Common myeloid progenitor, CD34-positive (primary cell): ENCODE results near the gene DNAJC6.

Experiments used
- CTCF ChIA-PET: fragments of 350-600 bp; sonication (Branson Sonifier 250); formaldehyde crosslinking; loops from one replicate; lab custom pipeline; 2021; ENCODE audit warnings: antibody characterized with exemption; lab: Charles Lee
- POLR2A ChIA-PET: fragments of 350-600 bp; sonication (Branson Sonifier 250); formaldehyde crosslinking; loops from one replicate; lab custom pipeline; 2021; ENCODE audit warnings: antibody characterized with exemption; lab: Charles Lee
- DNase-seq, 3 donors: peaks; one replicate each; pipeline versions ENCODE4 v3.0.0 to v3.0.0-alpha.2; 2013
- H3K27ac ChIP-seq, 2 experiments: 1 replicate in 1 of 2; 2 replicates in 1 of 2; pipeline ENCODE4 v1.7.0; 2013; ENCODE audit warnings: inconsistent platforms in 2 of 2, low read length in 2 of 2, mild to moderate bottlenecking in 2 of 2, low read depth in 1 of 2, moderate library complexity in 1 of 2; ENCODE audit not compliant: severe bottlenecking in 2 of 2, insufficient read depth in 1 of 2, poor library complexity in 1 of 2
- H3K27me3 ChIP-seq, 5 experiments: replicated peaks in 2 of 5; 1 replicate in 3 of 5; 2 replicates in 2 of 5; pipeline versions ENCODE4 v1.6.1 to v1.7.0; 2013; ENCODE audit warnings: low read length in 4 of 5, mild to moderate bottlenecking in 2 of 5, moderate library complexity in 2 of 5, inconsistent platforms in 1 of 5; ENCODE audit not compliant: insufficient read depth in 5 of 5, control insufficient read depth in 4 of 5
- H3K36me3 ChIP-seq, 4 experiments: 1 replicate in 2 of 4; 2 replicates in 2 of 4; pipeline versions ENCODE4 v1.6.1 to v1.7.0; 2013; ENCODE audit warnings: low read length in 3 of 4, control low read depth in 1 of 4, mild to moderate bottlenecking in 1 of 4; ENCODE audit not compliant: control insufficient read depth in 4 of 4, insufficient read depth in 4 of 4
- H3K4me1 ChIP-seq, 4 experiments: 1 replicate in 3 of 4; 2 replicates in 1 of 4; pipeline versions ENCODE4 v1.6.1 to v1.7.1; 2013; ENCODE audit warnings: low read length in 3 of 4, mild to moderate bottlenecking in 3 of 4, control low read depth in 1 of 4, inconsistent platforms in 1 of 4, moderate library complexity in 1 of 4; ENCODE audit not compliant: control insufficient read depth in 4 of 4, insufficient read depth in 4 of 4; ENCODE audit errors: control extremely low read depth in 1 of 4
- H3K4me3 ChIP-seq, 7 experiments: 1 replicate in 4 of 7; 2 replicates in 3 of 7; pipeline versions ENCODE4 v1.5.1 to v1.7.0; 2013; ENCODE audit warnings: mild to moderate bottlenecking in 7 of 7, low read length in 6 of 7, moderate library complexity in 6 of 7, inconsistent platforms in 2 of 7, low read depth in 2 of 7, control low read depth in 1 of 7; ENCODE audit not compliant: insufficient read depth in 4 of 7, control insufficient read depth in 1 of 7; ENCODE audit errors: extremely low read depth in 1 of 7
- H3K9me3 ChIP-seq, 5 experiments: 1 replicate in 4 of 5; 2 replicates in 1 of 5; pipeline versions ENCODE4 v1.6.1 to v1.7.1; 2013; ENCODE audit warnings: low read length in 4 of 5, mild to moderate bottlenecking in 2 of 5, inconsistent platforms in 1 of 5, low read depth in 1 of 5, moderate library complexity in 1 of 5; ENCODE audit not compliant: control insufficient read depth in 4 of 5, insufficient read depth in 2 of 5; ENCODE audit errors: control extremely low read depth in 1 of 5
- WGBS: methylation state at CpG from one replicate; pipeline ENCODE4 v1.1.5; 2013; ENCODE audit not compliant: insufficient coverage; 5-methylcytosine and 5-hydroxymethylcytosine counted together

DNAJC6 gene

DNA sequence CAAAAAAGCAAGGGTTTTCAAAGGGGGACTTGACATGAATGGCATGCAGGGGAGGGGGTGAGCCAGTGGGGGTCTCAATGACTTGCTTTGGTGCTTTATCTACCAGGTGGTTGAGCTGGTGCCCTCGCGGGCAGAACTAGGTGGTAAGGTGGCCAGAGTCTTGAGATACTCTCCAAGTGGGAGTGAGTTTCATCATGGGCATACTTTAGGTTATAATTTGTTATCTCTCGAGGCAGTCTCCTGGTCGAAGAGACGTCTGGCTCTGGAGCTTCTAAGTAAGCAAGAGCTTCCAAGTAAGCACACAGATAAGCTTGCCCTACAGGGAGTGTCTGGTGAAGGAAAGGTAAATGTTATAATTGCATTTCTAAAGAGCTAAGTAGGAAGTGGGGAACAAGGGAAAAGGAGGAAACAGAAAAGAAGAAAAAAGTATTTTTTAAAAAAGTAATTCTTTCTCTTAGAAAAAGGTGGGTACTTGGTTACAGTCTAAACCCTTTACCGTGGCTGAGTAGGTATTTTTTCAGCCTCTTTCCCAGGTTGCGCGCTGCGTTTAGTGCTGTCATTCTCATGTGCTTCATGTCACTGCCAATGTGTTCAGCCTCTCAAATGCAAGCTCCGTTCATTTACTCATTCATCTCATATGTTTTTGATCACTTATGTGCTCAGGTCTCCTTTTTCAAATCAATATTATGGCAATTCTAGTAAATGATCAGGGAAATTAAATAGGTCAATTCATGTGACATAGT lies 31.6 kb upstream of the DNAJC6 start:
- Histone ChIP-seq H3K36me3 (peaks cover 0 to 2% (median 0%) of the 10 kb centered on the region in 4 experiments), H3K27ac (no peak overlapping the region), H3K4me3 (no peak overlapping the region), H3K9me3 (no peaks in the 10 kb centered on the region), H3K4me1 (peaks cover 0 to 4% (median 0%) of the 10 kb centered on the region in 4 experiments), H3K27me3 (no peaks in the 10 kb centered on the region)
- DNase-seq, result no peak
- CTCF ChIA-PET, result interaction anchor here (1.2 to 1.9 kb wide), 3 partner anchors 11 to 410 kb away, joined by 3 to 6 read pairs (median 6); partner anchors contain the start of gene DNAJC6
- WGBS, result 83% methylated on average over 10 of the region's 10 CpGs
- POLR2A ChIA-PET, result interaction anchor here (0.6 kb wide), 1 partner anchor 1291 kb away, joined by 3 read pairs; no protein-coding TSS in a partner anchor

DNA sequence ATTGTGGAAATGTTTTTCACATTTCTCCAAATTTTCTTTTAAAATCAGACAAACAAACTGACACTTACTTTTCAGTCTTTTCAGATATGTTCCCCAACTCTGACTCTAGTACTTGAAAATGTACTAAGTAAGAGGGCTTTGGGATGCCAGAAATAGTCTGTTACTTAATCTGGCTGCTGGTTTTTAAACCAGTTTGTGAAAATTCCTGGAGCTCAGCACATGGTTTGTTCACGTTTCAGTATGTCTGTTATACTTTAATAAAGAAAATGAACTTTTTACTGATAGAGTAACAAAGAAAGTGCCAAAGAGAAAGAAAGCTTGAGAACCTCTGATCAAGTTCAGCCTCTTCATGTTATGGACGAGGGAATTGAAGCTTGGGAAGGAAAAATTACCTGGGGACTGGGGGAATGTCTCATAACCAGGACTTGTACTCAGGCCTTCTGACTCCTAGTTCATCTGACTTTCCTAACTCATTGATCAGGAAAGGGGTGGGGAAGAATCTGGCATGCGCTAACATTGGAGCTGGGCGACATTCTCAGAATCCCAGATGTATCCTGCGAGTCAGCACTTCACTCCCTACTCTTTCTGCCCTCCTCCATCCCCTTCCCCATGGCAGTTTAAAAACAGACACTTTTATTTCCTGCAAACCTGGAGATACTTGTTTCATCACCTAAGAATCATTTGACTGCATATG lies 30.8 kb upstream of the DNAJC6 start:
- 92% methylated on average over 4 of the region's 5 CpGs for WGBS
- no peaks in the 10 kb centered on the region for H3K27me3 ChIP-seq
- no peak for DNase-seq
- H3K4me1 ChIP-seq, result peaks cover 0 to 4% (median 0%) of the 10 kb centered on the region in 4 experiments
- H3K36me3 ChIP-seq, result peaks cover 0 to 2% (median under 1%) of the 10 kb centered on the region in 4 experiments
- CTCF ChIA-PET, result interaction anchor here (1.2 kb wide), 1 partner anchor 409 kb away, joined by 3 read pairs; no protein-coding TSS in a partner anchor
- POLR2A ChIA-PET, result no interaction called here
- no peak overlapping the region for H3K4me3 ChIP-seq
- no peaks in the 10 kb centered on the region for H3K9me3 ChIP-seq
- H3K27ac ChIP-seq, result no peak overlapping the region

DNA sequence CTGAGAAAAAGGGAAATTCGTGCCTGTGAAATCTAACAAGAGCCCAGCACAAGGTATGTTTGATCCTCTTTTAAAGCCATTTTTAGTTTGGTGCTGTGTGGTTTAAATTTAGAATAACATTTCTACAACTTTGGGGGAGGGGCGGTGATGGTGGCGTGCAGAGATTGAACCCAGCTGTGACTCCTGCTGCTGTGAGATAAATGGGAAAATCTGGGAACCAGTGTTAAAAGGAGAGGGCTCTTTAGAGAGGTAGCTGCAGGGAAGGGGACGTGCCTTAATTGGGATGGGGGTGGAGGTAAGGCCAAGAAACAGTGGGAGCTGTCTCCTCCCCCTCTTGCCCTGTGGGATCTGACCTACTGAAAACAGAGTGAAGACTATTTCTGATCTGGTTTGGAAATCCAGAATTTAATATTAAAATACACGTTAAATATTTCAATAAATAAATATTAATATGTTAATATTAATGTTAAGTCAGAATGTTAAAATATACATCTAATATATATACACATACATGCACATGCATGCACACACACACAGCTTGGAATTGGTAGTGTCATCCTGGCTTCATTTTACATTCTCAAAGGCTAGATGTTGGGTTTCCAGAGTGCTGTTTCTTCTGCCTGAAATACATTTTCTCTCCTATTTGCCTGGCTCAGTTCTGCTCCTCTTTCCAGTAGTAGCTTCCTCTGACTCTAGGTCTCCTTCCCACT lies 30.1 kb upstream of the DNAJC6 start:
- Histone ChIP-seq H3K4me1 (peaks cover 0 to 4% (median 0%) of the 10 kb centered on the region in 4 experiments), H3K27me3 (no peaks in the 10 kb centered on the region), H3K27ac (no peak overlapping the region), H3K4me3 (no peak overlapping the region), H3K36me3 (peaks cover 0 to 7% (median under 1%) of the 10 kb centered on the region in 4 experiments), H3K9me3 (no peaks in the 10 kb centered on the region)
- CTCF ChIA-PET, result no interaction called here
- POLR2A ChIA-PET, result no interaction called here
- 88% methylated on average over 4 of the region's 5 CpGs for WGBS
- no peak for DNase-seq

DNA sequence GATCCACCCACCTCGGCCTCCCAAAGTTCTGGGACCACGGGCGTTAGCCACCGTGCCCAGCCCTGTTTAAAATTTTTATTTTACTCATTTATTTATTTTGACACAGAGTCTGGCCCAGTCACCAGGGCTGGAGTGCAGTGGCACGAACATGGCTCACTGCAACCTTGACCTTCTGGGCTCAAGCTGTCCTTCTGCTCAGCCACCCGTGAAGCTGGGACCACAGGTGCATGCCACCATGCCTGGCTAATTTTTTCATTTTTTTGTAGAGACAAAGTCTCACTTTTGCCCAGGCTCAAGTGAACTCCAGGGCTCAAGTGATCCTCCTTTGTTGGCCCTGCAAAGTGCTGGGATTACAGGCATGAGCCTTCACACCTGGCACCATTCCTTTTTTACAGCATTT lies 27.5 kb upstream of the DNAJC6 start:
- CTCF ChIA-PET, result no interaction called here
- 99% methylated on average over 5 of the region's 6 CpGs for WGBS
- POLR2A ChIA-PET, result no interaction called here

DNA sequence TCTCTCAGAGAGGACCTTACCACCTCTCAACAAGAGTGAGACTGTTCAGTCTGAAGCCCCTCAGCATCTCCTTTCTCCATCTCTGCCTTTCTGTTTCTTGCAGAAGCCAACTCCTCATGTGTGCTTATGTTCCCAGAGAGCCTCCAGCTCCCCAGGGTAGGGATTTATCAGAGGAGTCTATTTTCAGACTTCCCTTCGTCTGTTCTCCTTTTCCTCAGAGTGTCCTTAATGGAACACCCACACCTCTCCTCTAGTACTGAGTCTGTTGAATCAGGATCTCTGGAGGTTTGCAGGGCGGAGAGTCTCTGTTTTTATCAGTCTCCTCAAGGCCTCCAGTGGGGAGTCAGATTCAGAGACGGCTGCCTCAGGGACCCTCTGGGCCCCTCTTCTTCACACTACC lies 25.1 kb upstream of the DNAJC6 start:
- no peaks in the 10 kb centered on the region for H3K4me1 ChIP-seq
- no peaks in the 10 kb centered on the region for H3K27me3 ChIP-seq
- CTCF ChIA-PET, result no interaction called here
- POLR2A ChIA-PET, result no interaction called here
- 96% methylated on average over 3 of the region's 3 CpGs for WGBS
- no peak for DNase-seq
- H3K27ac ChIP-seq, result no peak overlapping the region
- H3K36me3 ChIP-seq, result peaks cover 0 to 12% (median under 1%) of the 10 kb centered on the region in 4 experiments
- no peak overlapping the region for H3K4me3 ChIP-seq
- H3K9me3 ChIP-seq, result no peaks in the 10 kb centered on the region

More for the DNA sequence above, 27.5 kb upstream of the DNAJC6 start:
- no peaks in the 10 kb centered on the region for H3K9me3 ChIP-seq
- H3K4me1 ChIP-seq, result peaks cover 0 to 4% (median 0%) of the 10 kb centered on the region in 4 experiments
- DNase-seq, result no peak
- no peak overlapping the region for H3K27ac ChIP-seq
- H3K36me3 ChIP-seq, result peaks cover 0 to 9% (median under 1%) of the 10 kb centered on the region in 4 experiments
- H3K4me3 ChIP-seq, result no peak overlapping the region
- no peaks in the 10 kb centered on the region for H3K27me3 ChIP-seq

DNA sequence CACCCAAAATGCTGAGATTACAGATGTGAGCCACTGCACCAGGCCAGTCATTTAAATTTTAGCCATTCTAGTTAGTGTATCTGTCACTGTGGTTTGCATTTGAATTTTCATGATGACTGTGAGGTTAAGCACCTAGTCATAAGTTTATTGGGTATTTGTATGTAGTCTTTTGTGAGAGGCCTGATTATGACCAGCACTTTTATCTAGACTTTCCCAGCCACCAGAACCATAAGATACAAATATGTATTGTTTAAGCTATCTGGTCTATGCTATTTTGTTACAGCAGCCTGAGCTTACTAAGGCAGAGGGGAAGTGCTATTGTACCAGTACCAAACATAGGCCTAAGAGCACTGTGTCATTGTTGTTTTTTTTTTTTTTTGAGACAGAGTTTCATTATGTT lies 19.9 kb upstream of the DNAJC6 start:
- Histone ChIP-seq H3K27ac (no peak overlapping the region), H3K27me3 (no peaks in the 10 kb centered on the region), H3K4me3 (no peak overlapping the region), H3K36me3 (peaks cover 0 to 5% (median 0%) of the 10 kb centered on the region in 4 experiments), H3K9me3 (no peaks in the 10 kb centered on the region), H3K4me1 (no peaks in the 10 kb centered on the region)
- no peak for DNase-seq
- ChIA-PET CTCF (interaction anchor here (0.8 to 1.2 kb wide), 3 partner anchors 10 to 22 kb away, joined by 3 to 4 read pairs (median 3); partner anchors contain the start of gene DNAJC6), POLR2A (no interaction called here)
